ENCODE measurements around the gene DNAH9.

DNA sequence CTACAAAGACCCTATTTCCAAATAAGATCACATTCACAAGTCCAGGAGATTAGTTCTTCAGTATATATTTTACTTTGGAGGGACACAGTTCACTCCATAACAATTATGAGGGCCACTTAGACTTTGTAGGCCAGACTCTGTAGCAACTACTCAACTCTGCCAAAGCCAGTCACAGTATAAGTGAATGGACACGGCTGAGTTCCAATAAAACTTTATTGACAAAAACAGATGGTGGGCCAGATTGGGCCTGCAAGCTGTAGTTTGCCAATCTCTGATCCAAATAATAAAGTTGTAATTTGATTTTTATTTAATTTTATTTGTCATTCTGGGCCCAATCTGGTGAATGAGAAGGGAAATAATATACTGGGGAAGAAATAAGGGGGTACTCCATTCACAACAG lies 297.9 kb downstream of the DNAH9 start:
- TF ChIP-seq, protein P1, sequence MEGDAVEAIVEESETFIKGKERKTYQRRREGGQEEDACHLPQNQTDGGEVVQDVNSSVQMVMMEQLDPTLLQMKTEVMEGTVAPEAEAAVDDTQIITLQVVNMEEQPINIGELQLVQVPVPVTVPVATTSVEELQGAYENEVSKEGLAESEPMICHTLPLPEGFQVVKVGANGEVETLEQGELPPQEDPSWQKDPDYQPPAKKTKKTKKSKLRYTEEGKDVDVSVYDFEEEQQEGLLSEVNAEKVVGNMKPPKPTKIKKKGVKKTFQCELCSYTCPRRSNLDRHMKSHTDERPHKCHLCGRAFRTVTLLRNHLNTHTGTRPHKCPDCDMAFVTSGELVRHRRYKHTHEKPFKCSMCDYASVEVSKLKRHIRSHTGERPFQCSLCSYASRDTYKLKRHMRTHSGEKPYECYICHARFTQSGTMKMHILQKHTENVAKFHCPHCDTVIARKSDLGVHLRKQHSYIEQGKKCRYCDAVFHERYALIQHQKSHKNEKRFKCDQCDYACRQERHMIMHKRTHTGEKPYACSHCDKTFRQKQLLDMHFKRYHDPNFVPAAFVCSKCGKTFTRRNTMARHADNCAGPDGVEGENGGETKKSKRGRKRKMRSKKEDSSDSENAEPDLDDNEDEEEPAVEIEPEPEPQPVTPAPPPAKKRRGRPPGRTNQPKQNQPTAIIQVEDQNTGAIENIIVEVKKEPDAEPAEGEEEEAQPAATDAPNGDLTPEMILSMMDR (IDR thresholded peaks at IDR 0.05; ENCODE audit: low read depth, low read length, poor library complexity, severe bottlenecking), result no peak
- TF ChIP-seq EZH2phosphoT487 (IDR thresholded peaks at IDR 0.05; ENCODE audit: borderline replicate concordance, low read length), result no peak

Measured in DOHH2 (cell line).